ENCODE measurements around the gene OGDH. TPM values are rescaled to one million over a fixed set of nuclear protein-coding genes. Genes with fewer than 3 reads are reported as not detected.
"Not testable (repeated sequence)": the region's sequence is repeated elsewhere in the genome, so short reads cannot be mapped to it uniquely, and the experiment has no call there.

Gene OGDH
- total RNA-seq (10 to 100 TPM; 82.4 to 95.1 TPM), polyA plus RNA-seq (ENCODE audit: insufficient read depth, low read depth, low replicate concordance) (87.0 TPM)
- long read RNA-seq, donor 1, full-length matches to known transcripts = 5 of 30 reads
- long read RNA-seq, donor 1, partial matches to known transcripts = 25 of 30 reads
- long read RNA-seq, donor 1, other reads (novel, unspliced or antisense) = 0 of 30 reads
- long read RNA-seq, donor 2, full-length matches to known transcripts = 7 of 35 reads
- long read RNA-seq, donor 2, partial matches to known transcripts = 28 of 35 reads
- long read RNA-seq, donor 2, other reads (novel, unspliced or antisense) = 0 of 35 reads

GRCh38 chr7:44606341-44607140, at the start of gene OGDH:
OGDH (plus strand) TSS chr7:44606627; CDS start chr7:44624344, 17,717 bp downstream.
- Histone ChIP-seq H3K36me3 (ENCODE audit: low read depth, missing control alignments) (no peaks in the 10 kb centered on the region), H3K4me1 (peaks cover 7% of the 10 kb centered on the region), H3K27me3 (no peaks in the 10 kb centered on the region), H3K4me3 (peak within 1 kb of the TSS; percentile 79 to 91), H3K9me3 (no peaks in the 10 kb centered on the region), H3K27ac (peak within 1 kb of the TSS; percentile 96 to 98)
- TF ChIP-seq CTCF (IDR thresholded peaks at IDR 0.05) (peak in 1 of 3 experiments; percentile 14), POLR2A (IDR thresholded peaks at IDR 0.05) (peak; percentile 84)
- peak; percentile 99 for DNase-seq
- WGBS, 2 donors = 0 to 1% methylated on average over 12 to 37 of the region's 93 CpGs
- intact Hi-C loops (cut with DNase I; ENCODE audit: low total_unique reads) = no loop called here

- WGBS, 2 donors = 86 to 92% methylated on average over 2 of the region's 2 CpGs
- no peak for TF ChIP-seq CTCF (IDR thresholded peaks at IDR 0.05)
- H3K27ac ChIP-seq = no peak overlapping the region
- H3K36me3 ChIP-seq (ENCODE audit: low read depth, missing control alignments) = no peaks in the 10 kb centered on the region
- no peaks in the 10 kb centered on the region for H3K9me3 ChIP-seq
- DNase-seq = no peak
- no peaks in the 10 kb centered on the region for H3K4me1 ChIP-seq
- H3K4me3 ChIP-seq = no peak overlapping the region
- intact Hi-C loops (cut with DNase I; ENCODE audit: low total_unique reads) = no loop called here
- no peaks in the 10 kb centered on the region for H3K27me3 ChIP-seq
These were observed 48.9 kb upstream of the OGDH start for GRCh38 chr7:44557485-44557884.

- H3K27me3 ChIP-seq = no peaks in the 10 kb centered on the region
- WGBS, 2 donors = 63 to 89% methylated on average over 3 to 4 of the region's 4 CpGs
- no peak for TF ChIP-seq POLR2A (IDR thresholded peaks at IDR 0.05)
- H3K36me3 ChIP-seq (ENCODE audit: low read depth, missing control alignments) = no peaks in the 10 kb centered on the region
- H3K4me1 ChIP-seq = no peaks in the 10 kb centered on the region
- intact Hi-C loops (cut with DNase I; ENCODE audit: low total_unique reads) = no loop called here
- no peak for DNase-seq
- no peak overlapping the region for H3K4me3 ChIP-seq
- H3K9me3 ChIP-seq = no peaks in the 10 kb centered on the region
- H3K27ac ChIP-seq = no peak overlapping the region
These were observed 46.9 kb upstream of the OGDH start for GRCh38 chr7:44559485-44559884.

- Histone ChIP-seq H3K9me3 (no peaks in the 10 kb centered on the region), H3K4me3 (no peak overlapping the region), H3K4me1 (no peaks in the 10 kb centered on the region), H3K27ac (no peak overlapping the region), H3K36me3 (ENCODE audit: low read depth, missing control alignments) (no peaks in the 10 kb centered on the region), H3K27me3 (no peaks in the 10 kb centered on the region)
- no peak for DNase-seq
- 92 to 93% methylated on average over 6 of the region's 6 CpGs for WGBS, 2 donors
- TF ChIP-seq POLR2A (IDR thresholded peaks at IDR 0.05) = no peak
- no peak for TF ChIP-seq CTCF (IDR thresholded peaks at IDR 0.05)
- intact Hi-C loops (cut with DNase I; ENCODE audit: low total_unique reads) = no loop called here
These were observed 44.9 kb upstream of the OGDH start for GRCh38 chr7:44561481-44561880.

GRCh38 chr7:44561962-44562621, 44.3 kb upstream of the OGDH start:
- 91 to 94% methylated on average over 7 of the region's 7 CpGs for WGBS, 2 donors
- TF ChIP-seq POLR2A (IDR thresholded peaks at IDR 0.05) (no peak), CTCF (IDR thresholded peaks at IDR 0.05) (no peak)
- intact Hi-C loops (cut with DNase I; ENCODE audit: low total_unique reads) = no loop called here
- H3K9me3 ChIP-seq = no peaks in the 10 kb centered on the region
- H3K36me3 ChIP-seq (ENCODE audit: low read depth, missing control alignments) = no peaks in the 10 kb centered on the region
- no peaks in the 10 kb centered on the region for H3K4me1 ChIP-seq
- no peaks in the 10 kb centered on the region for H3K27me3 ChIP-seq
- no peak overlapping the region for H3K4me3 ChIP-seq
- no peak overlapping the region for H3K27ac ChIP-seq
- no peak for DNase-seq

- H3K4me3 ChIP-seq; H3K27ac ChIP-seq; H3K4me1 ChIP-seq; H3K36me3 ChIP-seq (ENCODE audit: low read depth, missing control alignments); H3K27me3 ChIP-seq; intact Hi-C loops (cut with DNase I; ENCODE audit: low total_unique reads); DNase-seq; H3K9me3 ChIP-seq: not testable (repeated sequence)
- WGBS, 2 donors = 92 to 94% methylated on average over 8 of the region's 8 CpGs
These were observed 43.8 kb upstream of the OGDH start for GRCh38 chr7:44562622-44562962.

Data from testis (tissue), 5 donors.